ENCODE data around the gene MAP4K4.

GRCh38 chr2:101658387-101658786 is 39.1 kb upstream of the MAP4K4 start:
- TF ChIP-seq EZH2phosphoT487 (IDR thresholded peaks at IDR 0.05; ENCODE audit: low read depth, severe bottlenecking, unreplicated experiment): no peak
- no peak for TF ChIP-seq CTCF (IDR thresholded peaks at IDR 0.05; ENCODE audit: poor library complexity)
